Astrocyte of the cerebellum (primary cell): ENCODE results near the gene ADAMTS2.

Experiments used
- DNase-seq: peaks from one replicate; pipeline ENCODE4 v3.0.0-alpha.2; 2011; ENCODE audit warnings: low read depth
- H3K4me3 ChIP-seq: 2 replicates; pipeline ENCODE4 v1.5.1; 2011; ENCODE audit warnings: mild to moderate bottlenecking, low read depth, low read length, moderate library complexity
- CTCF ChIP-seq: IDR thresholded peaks from 2 replicates; pipeline ENCODE4 v1.5.1; 2012; ENCODE audit warnings: low read length, low read depth, moderate library complexity, mild to moderate bottlenecking; ENCODE audit errors: missing control alignments
- in situ Hi-C: cut with HindIII; loops from 2 replicates; pipeline ENCODE4 v1.10.0; 2017; ENCODE audit warnings: low sequenced_read_pairs

The ADAMTS2 gene

DNA sequence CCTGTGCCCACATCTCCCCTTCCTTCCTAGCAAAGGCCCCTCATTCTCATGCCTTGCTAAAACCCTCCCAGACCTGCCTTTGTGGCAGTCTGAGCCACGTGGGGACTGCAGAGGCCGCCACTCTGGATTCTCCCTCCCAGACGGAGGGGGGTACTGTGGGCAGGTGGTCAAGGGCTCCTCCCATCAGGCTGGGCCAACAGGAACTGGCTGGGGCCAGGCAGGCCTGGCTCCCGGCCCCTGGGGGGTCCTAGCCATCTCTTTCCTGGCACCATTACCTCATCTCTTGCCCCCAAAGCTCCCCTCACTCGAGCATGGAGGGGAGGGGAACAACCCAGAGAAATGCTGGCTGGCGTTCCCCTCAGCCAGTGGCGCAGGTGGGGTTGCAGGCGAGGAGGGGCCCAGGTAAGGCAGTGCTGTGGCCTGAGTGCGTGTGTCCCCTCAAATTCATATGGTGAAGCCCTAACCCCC is 196.5 kb downstream of the ADAMTS2 start:
- TF ChIP-seq CTCF: no peak
- no peak overlapping the region for H3K4me3 ChIP-seq
- no peak for DNase-seq
- in situ Hi-C loops: no loop called here

DNA sequence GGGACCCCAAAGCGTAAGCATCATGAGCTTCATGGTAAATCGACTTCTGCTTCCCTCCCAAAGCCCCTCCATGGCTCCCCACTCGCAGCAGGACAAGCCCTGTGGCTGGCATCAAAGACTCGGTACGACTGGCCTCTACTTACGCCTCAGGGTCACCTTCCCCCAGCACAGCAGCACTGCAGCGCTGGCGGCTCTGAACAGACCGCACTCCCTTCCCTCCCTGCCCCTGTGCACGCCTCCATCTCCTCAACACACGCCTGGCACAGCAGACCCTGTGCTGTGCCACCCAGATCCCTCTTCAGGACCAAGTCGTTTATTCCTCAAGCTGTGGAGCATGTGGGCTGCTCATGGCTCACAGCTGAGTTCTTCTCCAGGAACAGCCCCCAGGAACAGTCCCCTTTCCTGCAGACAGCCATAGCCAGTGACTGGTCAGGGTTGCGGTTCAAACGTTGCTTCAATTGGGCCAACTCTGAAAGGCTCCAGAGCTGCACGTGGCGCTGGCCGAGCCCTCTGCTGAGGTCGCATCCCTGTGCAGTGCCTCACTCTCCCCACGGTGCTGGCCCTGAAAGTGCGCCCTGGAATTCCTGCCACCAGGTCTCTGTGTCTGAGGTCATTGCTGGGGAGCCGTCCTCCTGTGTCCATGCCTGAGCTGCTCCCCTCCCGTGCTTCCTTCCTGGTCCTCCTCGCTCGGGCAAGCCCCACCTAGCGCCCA is 197.1 kb downstream of the ADAMTS2 start:
- no peak overlapping the region for H3K4me3 ChIP-seq
- in situ Hi-C loops: no loop called here
- TF ChIP-seq CTCF: no peak
- no peak for DNase-seq

GRCh38 chr5:179146277-179146676 is 199.0 kb downstream of the ADAMTS2 start:
- no peak overlapping the region for H3K4me3 ChIP-seq
- no peak for TF ChIP-seq CTCF
- DNase-seq: no peak
- in situ Hi-C loops: no loop called here

DNA sequence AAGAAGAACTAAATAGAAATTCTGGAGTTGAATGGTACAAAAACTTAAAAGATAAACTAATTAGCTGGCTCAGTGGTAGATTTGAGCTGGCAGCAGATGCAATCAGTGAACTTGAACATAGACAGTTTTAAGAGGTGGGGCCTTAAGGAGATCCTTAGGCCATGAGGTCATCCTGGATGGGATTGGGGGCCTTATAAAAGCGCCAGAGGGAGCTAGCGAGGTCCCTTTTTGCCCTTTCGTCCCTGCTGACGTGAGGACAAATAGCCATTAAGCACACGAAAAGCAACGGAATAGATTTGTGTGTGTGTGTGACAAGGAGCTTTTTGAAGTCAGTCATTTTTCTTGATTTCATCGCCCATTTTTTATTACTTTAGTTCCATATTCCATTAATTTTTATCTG is 201.8 kb downstream of the ADAMTS2 start:
- TF ChIP-seq CTCF: no peak
- in situ Hi-C loops: no loop called here

GRCh38 chr5:179142434-179143198 is 202.6 kb downstream of the ADAMTS2 start:
- no peak overlapping the region for H3K4me3 ChIP-seq
- TF ChIP-seq CTCF: no peak
- DNase-seq: no peak
- in situ Hi-C loops: no loop called here

More for the DNA sequence above, 201.8 kb downstream of the ADAMTS2 start:
- DNase-seq: no peak
- H3K4me3 ChIP-seq: no peak overlapping the region

DNA sequence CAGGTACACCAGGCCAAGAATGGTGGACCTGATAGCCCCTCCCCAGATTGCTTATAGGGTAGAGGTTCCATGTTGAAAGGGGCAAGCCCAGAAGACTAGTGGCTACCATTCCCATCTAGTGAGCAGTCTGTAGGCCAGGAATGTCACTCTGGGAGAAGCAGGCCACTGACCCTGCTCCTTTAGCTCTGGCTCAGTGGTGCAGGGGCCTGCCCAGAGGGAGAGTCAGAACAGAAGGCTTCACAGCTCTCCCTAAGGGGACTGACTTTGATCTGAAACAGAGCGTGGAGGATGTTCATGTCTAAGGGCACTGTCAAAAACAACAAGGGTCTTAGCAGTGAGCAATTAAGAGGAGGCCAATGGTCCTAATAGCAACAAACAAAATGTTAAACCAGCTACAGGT is 203.4 kb downstream of the ADAMTS2 start:
- in situ Hi-C loops: no loop called here
- TF ChIP-seq CTCF: no peak

More for the DNA sequence above, 203.4 kb downstream of the ADAMTS2 start:
- no peak overlapping the region for H3K4me3 ChIP-seq
- DNase-seq: no peak
